Astrocyte of the cerebellum (primary cell): ENCODE measurements around the gene PHF12.
A peak's percentile ranks its signal among the peaks of the same experiment; 100 is the strongest.
"Not testable (repeated sequence)": the region's sequence is repeated elsewhere in the genome, so short reads cannot be mapped to it uniquely, and the experiment has no call there.

Experiments
- DNase-seq: peaks from one replicate; pipeline ENCODE4 v3.0.0-alpha.2; 2011; ENCODE audit warnings: low read depth
- H3K4me3 ChIP-seq: 2 replicates; pipeline ENCODE4 v1.5.1; 2011; ENCODE audit warnings: mild to moderate bottlenecking, low read depth, low read length, moderate library complexity
- in situ Hi-C: cut with HindIII; loops from 2 replicates; pipeline ENCODE4 v1.10.0; 2017; ENCODE audit warnings: low sequenced_read_pairs
- TF ChIP-seq, protein P1 (sequence below): IDR thresholded peaks from 2 replicates; pipeline ENCODE4 v1.5.1; 2012; ENCODE audit warnings: low read length, low read depth, moderate library complexity, mild to moderate bottlenecking; ENCODE audit errors: missing control alignments

PHF12 gene

DNA sequence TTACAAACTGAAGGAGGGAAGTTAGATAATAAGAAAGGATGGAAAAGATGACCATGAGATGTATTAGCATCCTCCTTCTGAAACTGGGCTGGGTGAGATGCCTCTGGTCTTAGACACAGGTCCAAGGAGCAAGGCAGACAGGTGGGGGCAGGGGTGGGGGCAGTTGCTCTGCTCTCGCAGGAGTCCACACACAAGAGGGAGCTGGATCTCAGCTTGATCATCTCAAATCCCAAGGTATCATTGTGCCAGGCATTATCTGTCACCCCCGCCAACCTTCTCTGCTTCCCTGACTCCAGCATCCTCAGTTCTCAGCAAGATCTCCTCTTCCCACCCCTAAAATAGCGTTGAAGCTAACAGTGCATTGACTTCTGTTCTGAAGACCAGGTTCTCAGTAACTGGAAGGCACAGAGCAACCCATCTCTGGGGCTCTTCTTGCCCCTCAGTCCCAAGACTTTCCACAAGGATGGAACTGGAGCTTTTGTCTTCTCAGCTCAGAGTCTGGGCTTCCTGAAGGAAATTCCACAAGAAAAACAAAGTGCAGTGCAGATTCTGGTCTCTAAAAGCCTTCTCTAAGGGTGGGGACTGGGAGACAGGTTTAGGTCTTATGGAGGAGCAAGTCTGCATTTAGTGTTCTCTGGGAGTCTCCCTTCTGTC is 55.4 kb downstream of the PHF12 start:
- TF ChIP-seq, protein P1, sequence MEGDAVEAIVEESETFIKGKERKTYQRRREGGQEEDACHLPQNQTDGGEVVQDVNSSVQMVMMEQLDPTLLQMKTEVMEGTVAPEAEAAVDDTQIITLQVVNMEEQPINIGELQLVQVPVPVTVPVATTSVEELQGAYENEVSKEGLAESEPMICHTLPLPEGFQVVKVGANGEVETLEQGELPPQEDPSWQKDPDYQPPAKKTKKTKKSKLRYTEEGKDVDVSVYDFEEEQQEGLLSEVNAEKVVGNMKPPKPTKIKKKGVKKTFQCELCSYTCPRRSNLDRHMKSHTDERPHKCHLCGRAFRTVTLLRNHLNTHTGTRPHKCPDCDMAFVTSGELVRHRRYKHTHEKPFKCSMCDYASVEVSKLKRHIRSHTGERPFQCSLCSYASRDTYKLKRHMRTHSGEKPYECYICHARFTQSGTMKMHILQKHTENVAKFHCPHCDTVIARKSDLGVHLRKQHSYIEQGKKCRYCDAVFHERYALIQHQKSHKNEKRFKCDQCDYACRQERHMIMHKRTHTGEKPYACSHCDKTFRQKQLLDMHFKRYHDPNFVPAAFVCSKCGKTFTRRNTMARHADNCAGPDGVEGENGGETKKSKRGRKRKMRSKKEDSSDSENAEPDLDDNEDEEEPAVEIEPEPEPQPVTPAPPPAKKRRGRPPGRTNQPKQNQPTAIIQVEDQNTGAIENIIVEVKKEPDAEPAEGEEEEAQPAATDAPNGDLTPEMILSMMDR: no peak
- H3K4me3 ChIP-seq: peak overlapping the region; percentile 76
- in situ Hi-C loops: no loop called here
- no peak for DNase-seq

DNA sequence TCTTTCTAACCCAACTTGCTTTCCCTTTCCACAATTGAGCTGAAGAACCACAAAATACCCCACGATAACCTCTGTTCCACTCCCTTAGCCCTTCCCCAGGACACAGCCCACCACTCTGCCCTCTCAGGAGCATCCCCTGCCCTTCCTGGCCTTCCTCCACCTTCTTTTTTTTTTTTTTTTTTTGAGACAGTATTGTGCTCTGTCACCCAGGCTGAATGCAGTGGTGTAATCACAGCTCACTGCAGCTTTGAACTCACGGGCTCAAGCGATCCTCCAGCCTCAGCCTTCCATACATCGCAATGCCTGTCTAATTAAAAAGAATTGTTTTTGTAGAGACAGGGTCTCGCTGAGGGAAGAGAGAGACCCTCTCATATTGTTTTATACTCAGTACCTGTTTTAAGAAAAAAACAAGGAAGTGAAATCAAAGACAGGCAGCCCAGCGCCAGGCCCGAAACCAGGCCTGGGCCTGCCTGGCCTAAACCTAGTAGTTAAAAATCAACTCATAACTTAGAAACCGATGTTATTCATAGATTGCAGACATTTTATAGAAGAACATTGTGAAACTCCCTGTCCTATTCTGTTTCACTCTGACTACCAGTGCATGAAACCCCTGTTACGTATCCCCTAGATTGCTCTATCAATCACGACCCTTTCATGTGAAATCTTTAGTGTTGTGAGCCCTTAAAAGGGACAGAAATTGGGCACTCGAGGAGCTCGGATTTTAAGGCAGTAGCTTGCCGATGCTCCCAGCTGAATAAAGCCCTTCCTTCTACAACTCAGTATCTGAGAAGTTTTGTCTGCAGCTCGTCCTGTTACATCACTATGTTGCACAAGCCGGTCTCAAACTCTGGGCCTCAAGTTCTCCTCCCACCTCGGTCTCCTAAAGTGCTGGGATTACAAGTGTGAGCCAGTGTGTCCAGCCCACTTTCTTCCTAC is 57.8 kb downstream of the PHF12 start:
- H3K4me3 ChIP-seq, in situ Hi-C loops, DNase-seq: not testable (repeated sequence)

DNA sequence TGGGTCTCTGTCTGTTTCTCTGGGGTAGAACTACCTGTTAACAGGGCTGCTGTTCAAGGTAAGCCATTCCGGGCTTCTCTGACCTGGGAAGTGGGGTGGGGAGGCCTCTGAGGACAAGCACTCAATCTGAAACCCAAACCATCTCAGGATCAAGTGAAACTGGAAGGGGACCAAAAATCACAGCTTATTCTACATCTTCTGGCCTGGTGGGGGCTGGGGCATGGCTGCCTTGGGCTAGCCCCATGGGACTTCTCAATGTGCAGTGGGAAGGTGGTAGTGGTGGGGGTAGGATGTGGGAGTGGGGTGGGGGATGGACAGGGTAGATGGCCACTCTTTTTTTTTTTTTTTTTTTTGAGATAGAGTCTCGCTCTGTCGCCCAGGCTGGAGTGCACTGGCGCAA is 59.3 kb downstream of the PHF12 start:
- no peak for DNase-seq
- in situ Hi-C loops: no loop called here
- no peak overlapping the region for H3K4me3 ChIP-seq
- TF ChIP-seq, protein P1: no peak

DNA sequence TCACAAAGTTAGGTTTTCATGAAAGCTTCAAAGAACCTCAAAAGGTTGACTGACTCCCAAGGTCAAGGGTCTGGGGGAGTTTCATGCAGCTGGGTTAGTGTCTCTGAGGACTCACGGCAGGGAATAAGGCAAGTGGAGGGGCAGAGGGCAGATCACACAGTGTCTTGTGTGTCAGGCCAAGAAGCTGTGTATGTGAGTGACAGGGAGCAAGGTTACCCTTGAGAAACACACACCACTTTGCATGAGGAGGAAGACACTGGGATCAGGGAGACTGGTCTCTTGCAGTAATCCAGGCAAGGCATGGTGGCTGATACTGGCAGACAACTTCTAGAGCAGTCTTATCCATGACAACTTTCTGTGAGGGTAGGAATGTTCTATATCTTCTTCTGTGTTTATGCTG is 60.1 kb downstream of the PHF12 start:
- TF ChIP-seq, protein P1: no peak
- DNase-seq: no peak
- in situ Hi-C loops: no loop called here
- no peak overlapping the region for H3K4me3 ChIP-seq

DNA sequence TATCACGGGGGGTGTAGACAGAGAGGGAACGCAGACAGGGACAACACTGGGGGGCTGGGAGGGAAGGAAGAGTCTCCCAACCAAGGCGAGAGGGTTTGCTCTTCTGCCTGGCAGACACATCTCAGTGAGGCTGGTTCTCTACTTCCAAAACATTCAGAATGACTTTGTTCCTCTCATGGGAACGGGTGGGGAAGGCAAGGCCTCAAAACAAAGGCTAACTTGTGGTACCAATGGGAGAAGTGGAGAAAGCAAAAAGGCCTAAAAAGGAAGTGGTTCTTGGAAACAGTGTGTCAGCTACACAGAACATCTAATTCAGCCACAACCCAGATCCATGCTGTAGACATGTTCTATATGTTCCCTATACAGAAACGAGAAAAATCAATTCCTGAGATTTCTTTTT is 61.3 kb downstream of the PHF12 start:
- TF ChIP-seq, protein P1: no peak
- H3K4me3 ChIP-seq: no peak overlapping the region
- in situ Hi-C loops: no loop called here
- DNase-seq: no peak

DNA sequence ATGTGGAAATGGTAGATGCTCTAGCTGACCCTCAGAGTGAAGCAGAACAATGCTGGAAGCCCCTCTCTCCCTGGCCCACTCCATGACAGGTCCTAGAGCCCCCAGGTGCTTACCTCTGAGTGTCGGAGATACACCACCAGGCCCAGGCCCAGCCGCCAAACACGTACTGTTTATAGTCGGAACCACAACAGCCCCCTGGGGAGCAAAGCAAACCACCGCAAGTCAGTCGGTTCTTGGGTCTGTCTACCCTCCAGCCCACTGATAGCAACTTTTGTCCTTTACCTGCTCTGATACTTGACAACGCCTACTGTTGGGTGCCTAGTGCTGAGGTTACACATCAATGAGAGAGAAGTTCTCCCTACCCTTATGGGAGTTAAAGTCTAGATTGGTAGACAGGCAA is 62.5 kb downstream of the PHF12 start:
- no peak overlapping the region for H3K4me3 ChIP-seq
- DNase-seq: no peak
- TF ChIP-seq, protein P1: no peak
- in situ Hi-C loops: no loop called here
